Spinal cord (tissue), 10 donors: Measurements from ENCODE around the gene MX1. TPM values are rescaled to one million over a fixed set of nuclear protein-coding genes. Genes with fewer than 3 reads are reported as not detected.

Experiments
- DNase-seq, 6 donors: peaks; one replicate each; pipeline versions ENCODE4 v3.0.0 to v3.0.0-alpha.2; 2013 to 2015; ENCODE audit warnings: low spot score in 6 of 6, low read depth in 4 of 6
- H3K27ac ChIP-seq: one replicate; pipeline ENCODE4 v1.5.1; 2013; ENCODE audit warnings: low read depth, low read length, control low read depth
- H3K27me3 ChIP-seq: one replicate; pipeline ENCODE4 v1.6.1; 2013; ENCODE audit warnings: low read length; ENCODE audit not compliant: control insufficient read depth, insufficient read depth
- H3K36me3 ChIP-seq: one replicate; pipeline ENCODE4 v1.6.1; 2013; ENCODE audit warnings: low read length; ENCODE audit not compliant: control insufficient read depth, insufficient read depth
- H3K4me1 ChIP-seq: one replicate; pipeline ENCODE4 v1.6.1; 2013; ENCODE audit warnings: low read length; ENCODE audit not compliant: control insufficient read depth, insufficient read depth
- H3K4me3 ChIP-seq: one replicate; pipeline ENCODE4 v1.5.1; 2013; ENCODE audit warnings: low read depth, low read length, control low read depth
- H3K9me3 ChIP-seq: one replicate; pipeline ENCODE4 v1.6.1; 2013; ENCODE audit warnings: low read length; ENCODE audit not compliant: control insufficient read depth, insufficient read depth
- WGBS: methylation state at CpG from one replicate; pipeline ENCODE4 v1.1.5; 2013; ENCODE audit warnings: missing lambda C conversion rate; ENCODE audit not compliant: insufficient coverage; 5-methylcytosine and 5-hydroxymethylcytosine counted together
- polyA plus RNA-seq, 2 donors: library from polyadenylated mRNA; unstranded; fragments of 120-200 nt; gene quantifications; one replicate each; pipeline ENCODE4 v1.2.1, GENCODE V29; 2013; ENCODE audit not compliant: insufficient read length in 2 of 2
- total RNA-seq, 2 donors: library from RNA; depleted of rRNA in 1 of 2; stranded (reverse); fragments of 120-200 nt in 1 of 2; fragments of >200 nt in 1 of 2; gene quantifications; one replicate each; pipeline versions ENCODE4 v1.2.3 to v1.2.4, GENCODE V29; 2013 to 2014
- donor health status: healthy.

Gene MX1
- total and polyA plus RNA-seq, 4 donors, result 16.0 to 37.4 (median 25.6) TPM

- H3K27ac ChIP-seq, result no peak overlapping the region
- no peaks in the 10 kb centered on the region for H3K9me3 ChIP-seq
- no CpG with 5 or more reads among the region's 12 CpGs for WGBS
- peaks cover 12% of the 10 kb centered on the region for H3K4me1 ChIP-seq
- DNase-seq, result no peak
- H3K27me3 ChIP-seq, result no peaks in the 10 kb centered on the region
- no peaks in the 10 kb centered on the region for H3K36me3 ChIP-seq
- no peak overlapping the region for H3K4me3 ChIP-seq
Observed at GRCh38 chr21:41483415-41483814, 57.4 kb downstream of the MX1 start.

- Histone ChIP-seq H3K4me3 (no peak overlapping the region), H3K36me3 (no peaks in the 10 kb centered on the region), H3K27me3 (no peaks in the 10 kb centered on the region), H3K9me3 (no peaks in the 10 kb centered on the region), H3K4me1 (peaks cover 9% of the 10 kb centered on the region), H3K27ac (no peak overlapping the region)
- no peak for DNase-seq
- whole genome bisulfite sequencing, result no CpG with 5 or more reads among the region's 4 CpGs
Observed at GRCh38 chr21:41483973-41484372, 57.9 kb downstream of the MX1 start.

GRCh38 chr21:41487082-41487481 lies 61.0 kb downstream of the MX1 start:
- no CpG with 5 or more reads among the region's 6 CpGs for WGBS
- DNase-seq, result no peak
- H3K4me3 ChIP-seq, result no peak overlapping the region

GRCh38 chr21:41488080-41488479 lies 62.0 kb downstream of the MX1 start:
- 95% methylated on average over 13 of the region's 14 CpGs for WGBS
- DNase-seq, result no peak
- H3K4me1 ChIP-seq, result no peaks in the 10 kb centered on the region
- H3K36me3 ChIP-seq, result no peaks in the 10 kb centered on the region
- H3K27me3 ChIP-seq, result no peaks in the 10 kb centered on the region
- no peak overlapping the region for H3K4me3 ChIP-seq
- H3K9me3 ChIP-seq, result no peaks in the 10 kb centered on the region
- no peak overlapping the region for H3K27ac ChIP-seq

More at GRCh38 chr21:41487082-41487481, 61.0 kb downstream of the MX1 start:
- H3K27ac ChIP-seq, result no peak overlapping the region
- H3K4me1 ChIP-seq, result no peaks in the 10 kb centered on the region
- no peaks in the 10 kb centered on the region for H3K36me3 ChIP-seq
- H3K27me3 ChIP-seq, result no peaks in the 10 kb centered on the region
- H3K9me3 ChIP-seq, result no peaks in the 10 kb centered on the region

GRCh38 chr21:41489329-41489728 lies 63.3 kb downstream of the MX1 start:
- WGBS, result 74% methylated on average over 6 of the region's 7 CpGs

GRCh38 chr21:41490330-41490729 lies 64.3 kb downstream of the MX1 start:
- Histone ChIP-seq H3K27me3 (no peaks in the 10 kb centered on the region), H3K9me3 (no peaks in the 10 kb centered on the region), H3K27ac (no peak overlapping the region), H3K36me3 (no peaks in the 10 kb centered on the region), H3K4me1 (no peaks in the 10 kb centered on the region), H3K4me3 (no peak overlapping the region)
- WGBS, result 76% methylated on average over 3 of the region's 4 CpGs
- DNase-seq, result no peak

More at GRCh38 chr21:41489329-41489728, 63.3 kb downstream of the MX1 start:
- H3K36me3 ChIP-seq, result no peaks in the 10 kb centered on the region
- DNase-seq, result no peak
- no peaks in the 10 kb centered on the region for H3K27me3 ChIP-seq
- no peak overlapping the region for H3K27ac ChIP-seq
- H3K9me3 ChIP-seq, result no peaks in the 10 kb centered on the region
- H3K4me3 ChIP-seq, result no peak overlapping the region
- no peaks in the 10 kb centered on the region for H3K4me1 ChIP-seq

- H3K27ac ChIP-seq, result no peak overlapping the region
- no peaks in the 10 kb centered on the region for H3K36me3 ChIP-seq
- 89% methylated on average over 3 of the region's 6 CpGs for WGBS
- no peak for DNase-seq
- no peaks in the 10 kb centered on the region for H3K4me1 ChIP-seq
- H3K27me3 ChIP-seq, result no peaks in the 10 kb centered on the region
- H3K9me3 ChIP-seq, result no peaks in the 10 kb centered on the region
- H3K4me3 ChIP-seq, result no peak overlapping the region
Observed at GRCh38 chr21:41491412-41491811, 65.4 kb downstream of the MX1 start.

GRCh38 chr21:41494242-41494641 lies 68.2 kb downstream of the MX1 start:
- Histone ChIP-seq H3K27ac (no peak overlapping the region), H3K4me3 (no peak overlapping the region), H3K27me3 (no peaks in the 10 kb centered on the region), H3K4me1 (no peaks in the 10 kb centered on the region), H3K36me3 (no peaks in the 10 kb centered on the region), H3K9me3 (no peaks in the 10 kb centered on the region)
- DNase-seq, result no peak
- WGBS, result 97% methylated on average over 11 of the region's 16 CpGs

- DNase-seq, result no peak
- WGBS, result 93% methylated on average over 6 of the region's 6 CpGs
- no peak overlapping the region for H3K27ac ChIP-seq
Observed at GRCh38 chr21:41497008-41497407, 71.0 kb downstream of the MX1 start.

GRCh38 chr21:41497788-41498187 lies 71.7 kb downstream of the MX1 start:
- Histone ChIP-seq H3K27me3 (no peaks in the 10 kb centered on the region), H3K4me1 (no peaks in the 10 kb centered on the region), H3K4me3 (no peak overlapping the region), H3K27ac (no peak overlapping the region), H3K9me3 (no peaks in the 10 kb centered on the region), H3K36me3 (no peaks in the 10 kb centered on the region)
- no peak for DNase-seq
- WGBS, result 100% methylated on average over 1 of the region's 8 CpGs

More at GRCh38 chr21:41497008-41497407, 71.0 kb downstream of the MX1 start:
- no peaks in the 10 kb centered on the region for H3K4me1 ChIP-seq
- H3K9me3 ChIP-seq, result no peaks in the 10 kb centered on the region
- H3K4me3 ChIP-seq, result no peak overlapping the region
- no peaks in the 10 kb centered on the region for H3K27me3 ChIP-seq
- no peaks in the 10 kb centered on the region for H3K36me3 ChIP-seq
